HG03442 (cell line): ENCODE results near the gene ATOH1.

Source experiments
- ATAC-seq: cut with Tn5 transposase; IDR thresholded peaks from one replicate; pipeline ENCODE4 v1.9.1; 2021; ENCODE audit warnings: mild to moderate bottlenecking, moderate library complexity; ENCODE audit not compliant: unreplicated experiment

ATOH1 gene, protein sequence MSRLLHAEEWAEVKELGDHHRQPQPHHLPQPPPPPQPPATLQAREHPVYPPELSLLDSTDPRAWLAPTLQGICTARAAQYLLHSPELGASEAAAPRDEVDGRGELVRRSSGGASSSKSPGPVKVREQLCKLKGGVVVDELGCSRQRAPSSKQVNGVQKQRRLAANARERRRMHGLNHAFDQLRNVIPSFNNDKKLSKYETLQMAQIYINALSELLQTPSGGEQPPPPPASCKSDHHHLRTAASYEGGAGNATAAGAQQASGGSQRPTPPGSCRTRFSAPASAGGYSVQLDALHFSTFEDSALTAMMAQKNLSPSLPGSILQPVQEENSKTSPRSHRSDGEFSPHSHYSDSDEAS

DNA sequence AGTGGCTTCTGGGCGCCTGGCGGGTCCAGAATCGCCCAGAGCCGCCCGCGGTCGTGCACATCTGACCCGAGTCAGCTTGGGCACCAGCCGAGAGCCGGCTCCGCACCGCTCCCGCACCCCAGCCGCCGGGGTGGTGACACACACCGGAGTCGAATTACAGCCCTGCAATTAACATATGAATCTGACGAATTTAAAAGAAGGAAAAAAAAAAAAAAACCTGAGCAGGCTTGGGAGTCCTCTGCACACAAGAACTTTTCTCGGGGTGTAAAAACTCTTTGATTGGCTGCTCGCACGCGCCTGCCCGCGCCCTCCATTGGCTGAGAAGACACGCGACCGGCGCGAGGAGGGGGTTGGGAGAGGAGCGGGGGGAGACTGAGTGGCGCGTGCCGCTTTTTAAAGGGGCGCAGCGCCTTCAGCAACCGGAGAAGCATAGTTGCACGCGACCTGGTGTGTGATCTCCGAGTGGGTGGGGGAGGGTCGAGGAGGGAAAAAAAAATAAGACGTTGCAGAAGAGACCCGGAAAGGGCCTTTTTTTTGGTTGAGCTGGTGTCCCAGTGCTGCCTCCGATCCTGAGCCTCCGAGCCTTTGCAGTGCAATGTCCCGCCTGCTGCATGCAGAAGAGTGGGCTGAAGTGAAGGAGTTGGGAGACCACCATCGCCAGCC is at the start of gene ATOH1:
ATOH1 (plus strand) TSS at position 422 of the 663 bp plus-strand sequence; CDS start at position 596, 174 bp downstream.
- no peak for ATAC-seq

DNA sequence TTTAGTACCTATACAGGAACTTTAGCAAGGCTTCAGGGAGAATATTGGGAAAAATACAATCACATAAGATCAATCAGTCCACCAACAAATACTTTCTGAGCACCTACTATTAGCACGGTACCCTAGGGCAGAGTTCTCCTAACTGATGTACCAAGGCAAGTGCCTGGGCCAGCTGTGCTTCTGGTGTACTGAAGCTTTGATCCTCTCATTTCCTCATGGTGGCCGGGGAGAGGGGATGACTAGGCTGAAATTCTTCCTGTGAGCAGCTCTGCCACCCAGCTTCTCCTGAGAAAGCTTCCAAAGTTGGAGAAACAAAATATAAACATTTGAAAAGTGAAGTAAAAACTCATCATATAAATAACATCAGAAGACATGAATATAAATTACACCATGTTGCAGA is 49.3 kb upstream of the ATOH1 start:
- ATAC-seq, result no peak

GRCh38 chr4:93780080-93780479 is 48.5 kb upstream of the ATOH1 start:
- no peak for ATAC-seq

DNA sequence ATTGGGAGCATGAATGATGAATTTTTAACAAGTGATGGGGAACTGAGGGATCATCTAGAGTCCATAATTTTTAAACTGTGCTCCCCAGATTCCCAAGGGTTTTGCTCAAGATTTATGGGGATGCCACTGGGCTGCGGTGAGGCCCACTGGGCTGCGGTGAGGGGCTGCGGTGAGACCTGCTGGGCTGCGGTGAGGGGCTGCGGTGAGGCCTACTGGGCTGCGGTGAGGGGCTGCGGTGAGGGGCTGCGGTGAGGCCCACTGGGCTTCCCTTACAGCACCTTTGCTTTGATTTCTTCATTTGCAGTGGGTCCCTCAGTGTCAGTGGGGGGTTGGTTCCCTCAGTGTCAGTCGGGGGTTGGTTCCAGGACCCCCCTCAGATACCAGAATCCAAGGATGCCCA is 47.4 kb upstream of the ATOH1 start:
- ATAC-seq, result no peak

DNA sequence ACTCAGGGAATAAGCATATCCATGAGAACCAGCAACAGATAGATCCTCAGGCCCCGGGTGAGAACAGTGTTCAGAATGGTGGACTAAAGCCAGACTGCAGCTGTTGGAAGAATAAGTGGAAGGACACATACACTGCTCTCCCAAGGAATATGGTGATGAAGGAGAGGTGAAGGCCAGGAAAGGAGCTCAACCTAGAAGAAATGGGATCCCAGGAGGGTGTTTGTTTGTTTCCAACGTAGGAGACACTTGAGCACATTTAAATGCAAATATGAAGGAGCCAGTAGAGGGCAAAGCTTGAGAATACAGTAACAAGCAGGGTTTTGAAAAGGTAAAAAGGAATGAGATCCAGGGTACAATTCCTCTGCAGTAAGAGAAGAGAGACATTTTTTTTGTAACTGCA is 42.4 kb upstream of the ATOH1 start:
- ATAC-seq, result no peak

GRCh38 chr4:93788712-93789111 is 39.8 kb upstream of the ATOH1 start:
- no peak for ATAC-seq

GRCh38 chr4:93791570-93792195 is 36.9 kb upstream of the ATOH1 start:
- ATAC-seq, result peak; percentile 68

DNA sequence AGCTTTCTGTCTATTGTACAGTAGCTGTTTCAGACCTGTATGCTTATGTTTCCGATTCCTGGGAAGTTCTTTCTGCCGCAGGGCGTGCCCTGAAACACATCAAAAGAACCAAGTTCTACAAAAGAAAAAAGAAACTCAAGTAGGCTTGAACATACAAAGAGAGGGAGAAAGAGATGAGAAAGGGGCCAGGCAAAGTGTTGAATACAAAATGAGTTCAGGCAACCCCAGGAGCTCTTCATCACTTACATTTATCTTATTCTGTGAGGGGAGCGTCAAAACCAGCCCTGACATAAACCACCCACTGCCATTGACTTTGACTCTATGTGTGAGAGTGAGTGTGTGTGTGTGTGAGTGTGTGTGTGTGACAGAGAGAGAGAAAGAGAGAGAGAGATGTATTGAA is 26.5 kb upstream of the ATOH1 start:
- ATAC-seq, result no peak

DNA sequence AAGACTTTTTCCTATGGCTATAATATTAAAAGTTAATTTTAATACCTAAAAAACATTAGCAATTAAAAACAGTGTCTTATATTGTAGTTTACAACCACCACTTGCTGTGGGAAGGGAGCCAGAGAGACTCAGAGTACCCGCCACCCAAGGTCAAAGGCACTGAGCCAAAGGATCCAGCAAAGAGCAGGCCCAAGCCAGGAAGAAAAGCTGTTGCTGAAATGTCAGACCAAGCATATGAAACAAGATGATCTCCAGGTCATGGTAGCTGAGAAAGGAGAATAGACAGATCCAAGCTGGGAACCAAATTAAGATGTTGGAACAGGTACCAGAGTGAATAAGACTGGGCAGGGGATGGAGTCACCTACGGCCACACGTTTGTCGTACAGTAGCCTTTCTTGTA is 18.8 kb upstream of the ATOH1 start:
- no peak for ATAC-seq

DNA sequence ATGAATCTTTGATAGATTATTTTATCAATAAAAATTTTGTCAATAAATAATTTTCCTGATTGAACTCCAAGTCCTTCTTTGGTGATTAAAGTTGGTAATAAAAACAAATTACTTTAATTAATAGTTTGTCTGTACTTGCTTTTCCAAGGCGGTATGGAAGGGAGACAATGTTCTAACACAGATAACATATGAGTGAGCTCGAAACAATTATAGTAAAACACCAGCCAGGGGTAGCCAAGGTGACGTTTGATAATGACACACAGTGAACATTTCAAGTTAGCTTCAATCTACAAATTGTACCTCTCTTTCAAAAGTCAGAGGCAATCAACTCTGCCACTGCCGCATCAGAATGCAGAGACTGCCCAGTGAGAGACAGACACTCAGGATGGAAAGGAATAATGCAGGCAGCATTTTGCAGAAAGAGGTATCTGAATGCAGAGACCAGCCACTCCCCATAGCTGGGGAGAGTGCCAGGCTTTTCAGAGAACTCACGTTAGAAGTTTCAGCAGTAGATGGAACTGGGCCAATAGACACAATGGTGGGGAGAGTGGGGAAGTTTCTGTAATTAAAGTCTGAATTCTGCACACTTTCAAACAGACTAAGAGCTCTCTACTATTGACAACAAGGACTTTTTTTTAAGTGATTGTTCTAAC is 18.1 kb upstream of the ATOH1 start:
- ATAC-seq, result no peak

DNA sequence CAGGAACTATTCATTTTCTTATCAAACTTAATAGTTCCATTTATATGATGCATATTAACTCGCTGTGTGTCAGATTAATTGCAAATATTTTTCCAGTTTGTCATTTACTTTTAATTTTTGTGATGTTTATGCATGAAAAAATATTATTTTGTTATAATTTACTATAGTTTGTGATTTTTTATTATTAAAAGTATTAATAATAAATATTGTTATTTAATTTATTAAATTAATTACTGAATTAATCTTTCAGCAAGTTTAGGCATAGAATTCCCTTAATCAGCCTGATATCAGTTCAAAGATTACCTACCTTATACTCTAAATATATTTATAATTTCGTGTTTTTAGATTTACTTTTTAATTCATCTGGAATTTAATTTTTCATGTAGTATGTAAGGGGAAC is 15.5 kb upstream of the ATOH1 start:
- no peak for ATAC-seq

DNA sequence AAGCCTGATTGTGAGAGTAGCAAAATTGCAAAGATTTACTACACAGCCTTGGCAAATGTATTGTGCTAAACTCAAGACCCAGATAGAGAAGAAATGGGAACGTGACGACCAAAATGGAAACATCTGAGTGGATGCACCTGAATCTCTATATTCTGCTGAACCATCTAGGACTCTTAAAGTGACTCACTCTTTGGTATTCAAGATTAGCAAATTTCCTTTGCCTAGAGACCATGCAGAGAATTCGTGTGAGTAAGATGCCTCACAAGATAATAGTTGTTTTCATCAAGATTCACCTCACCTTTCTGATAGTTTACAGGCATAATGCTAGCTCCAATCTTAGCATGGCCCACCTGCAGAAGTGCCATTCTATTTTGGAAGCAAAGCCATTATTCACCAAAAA is 14.4 kb upstream of the ATOH1 start:
- no peak for ATAC-seq

- ATAC-seq, result no peak
Measured at GRCh38 chr4:93814722-93815121, 13.8 kb upstream of the ATOH1 start.

- no peak for ATAC-seq
Measured at GRCh38 chr4:93825551-93826216, 2.9 kb upstream of the ATOH1 start.

DNA sequence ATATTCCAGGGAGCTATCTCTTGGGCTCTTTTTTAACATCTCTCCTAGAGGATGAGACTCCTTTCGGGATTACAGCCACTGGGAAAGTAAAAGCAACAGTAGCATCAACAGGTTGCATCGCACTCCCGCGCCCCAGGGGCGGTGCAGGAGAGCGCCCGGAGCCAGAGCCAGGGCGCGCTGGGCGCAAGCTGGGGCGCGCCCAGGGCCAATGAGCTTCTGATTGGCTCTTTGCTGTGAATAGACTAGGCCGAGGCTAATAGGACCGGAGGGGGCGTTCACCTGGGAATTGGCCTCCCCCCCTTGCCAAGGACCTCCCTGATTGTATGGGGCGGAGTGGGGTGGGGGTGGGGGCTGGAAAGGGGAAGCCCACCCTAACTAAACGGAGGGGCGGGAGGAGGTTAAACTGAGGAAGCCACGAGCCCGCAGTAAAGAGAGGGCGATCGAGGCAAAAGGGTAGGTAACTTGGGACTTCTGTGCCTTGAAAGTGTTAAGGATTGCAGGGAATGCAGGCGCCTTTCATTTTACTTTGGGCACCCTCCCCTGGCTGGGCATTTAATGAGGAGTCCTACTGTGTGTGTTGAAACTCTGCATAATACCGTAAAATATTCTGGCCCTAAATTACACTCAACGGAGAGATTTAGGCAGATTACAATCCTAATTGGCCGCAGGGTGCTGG is 1.1 kb upstream of the ATOH1 start:
- ATAC-seq, result no peak

DNA sequence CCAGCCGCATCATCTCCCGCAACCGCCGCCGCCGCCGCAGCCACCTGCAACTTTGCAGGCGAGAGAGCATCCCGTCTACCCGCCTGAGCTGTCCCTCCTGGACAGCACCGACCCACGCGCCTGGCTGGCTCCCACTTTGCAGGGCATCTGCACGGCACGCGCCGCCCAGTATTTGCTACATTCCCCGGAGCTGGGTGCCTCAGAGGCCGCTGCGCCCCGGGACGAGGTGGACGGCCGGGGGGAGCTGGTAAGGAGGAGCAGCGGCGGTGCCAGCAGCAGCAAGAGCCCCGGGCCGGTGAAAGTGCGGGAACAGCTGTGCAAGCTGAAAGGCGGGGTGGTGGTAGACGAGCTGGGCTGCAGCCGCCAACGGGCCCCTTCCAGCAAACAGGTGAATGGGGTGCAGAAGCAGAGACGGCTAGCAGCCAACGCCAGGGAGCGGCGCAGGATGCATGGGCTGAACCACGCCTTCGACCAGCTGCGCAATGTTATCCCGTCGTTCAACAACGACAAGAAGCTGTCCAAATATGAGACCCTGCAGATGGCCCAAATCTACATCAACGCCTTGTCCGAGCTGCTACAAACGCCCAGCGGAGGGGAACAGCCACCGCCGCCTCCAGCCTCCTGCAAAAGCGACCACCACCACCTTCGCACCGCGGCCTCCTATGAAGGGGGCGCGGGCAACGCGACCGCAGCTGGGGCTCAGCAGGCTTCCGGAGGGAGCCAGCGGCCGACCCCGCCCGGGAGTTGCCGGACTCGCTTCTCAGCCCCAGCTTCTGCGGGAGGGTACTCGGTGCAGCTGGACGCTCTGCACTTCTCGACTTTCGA is 654 bp downstream of the ATOH1 start:
- no peak for ATAC-seq

DNA sequence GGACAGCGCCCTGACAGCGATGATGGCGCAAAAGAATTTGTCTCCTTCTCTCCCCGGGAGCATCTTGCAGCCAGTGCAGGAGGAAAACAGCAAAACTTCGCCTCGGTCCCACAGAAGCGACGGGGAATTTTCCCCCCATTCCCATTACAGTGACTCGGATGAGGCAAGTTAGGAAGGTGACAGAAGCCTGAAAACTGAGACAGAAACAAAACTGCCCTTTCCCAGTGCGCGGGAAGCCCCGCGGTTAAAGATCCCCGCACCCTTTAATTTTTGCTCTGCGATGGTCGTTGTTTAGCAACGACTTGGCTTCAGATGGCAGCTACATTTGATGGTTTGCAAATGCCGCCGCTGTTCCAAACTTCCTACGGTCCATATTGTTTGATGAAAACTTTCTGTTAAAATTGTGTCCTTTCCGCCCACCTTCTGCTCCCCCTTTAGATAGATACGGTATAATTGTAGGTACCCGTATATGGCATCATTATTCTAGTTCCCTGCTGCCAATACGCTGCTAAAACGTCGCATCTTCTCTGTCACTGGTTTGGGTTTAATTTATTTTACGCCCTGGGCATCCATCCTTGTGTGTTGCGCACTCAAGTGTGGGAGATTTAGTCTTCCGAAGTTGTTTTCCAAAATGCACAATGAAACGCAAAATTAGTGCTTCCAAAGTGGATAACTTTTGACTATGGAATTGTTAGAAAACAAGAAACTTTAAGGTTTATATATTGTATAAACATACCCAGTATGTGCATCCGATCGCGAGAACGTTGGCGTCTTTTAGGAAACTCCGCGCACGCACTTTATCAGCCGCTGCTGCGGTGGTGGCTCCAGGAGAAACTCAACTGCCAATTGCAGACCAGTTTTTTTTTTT is 1.5 kb downstream of the ATOH1 start:
- ATAC-seq, result no peak

- no peak for ATAC-seq
Measured at GRCh38 chr4:93831716-93832496, 3.4 kb downstream of the ATOH1 start.
